AG09309 (cell line): ENCODE measurements around the gene COQ4.

ENCODE experiments used
- DNase-seq: peaks from one replicate; pipeline ENCODE4 v3.0.0-alpha.2; 2010; ENCODE audit warnings: low read depth
- H3K4me3 ChIP-seq: 2 replicates; pipeline ENCODE4 v1.5.1; 2011; ENCODE audit warnings: mild to moderate bottlenecking, low read depth, low read length, moderate library complexity; ENCODE audit not compliant: control insufficient read depth
- CTCF ChIP-seq: IDR thresholded peaks from 2 replicates; pipeline ENCODE4 v1.5.1; 2011; ENCODE audit warnings: mild to moderate bottlenecking, low read depth, low read length, inconsistent platforms; ENCODE audit not compliant: insufficient read depth, control insufficient read depth; ENCODE audit errors: missing control alignments

COQ4 gene

GRCh38 chr9:128321879-128322403 lies 698 bp upstream of the COQ4 start:
- no peak for DNase-seq
- peak overlapping the region; percentile 92 for H3K4me3 ChIP-seq
- no peak for TF ChIP-seq CTCF

- no peak for TF ChIP-seq CTCF
- H3K4me3 ChIP-seq = peak overlapping the region; percentile 92
- DNase-seq = no peak
Measured at GRCh38 chr9:128323212-128323730, 632 bp downstream of the COQ4 start.

- TF ChIP-seq CTCF = no peak
- no peak for DNase-seq
- H3K4me3 ChIP-seq = peak overlapping the region; percentile 92
Measured at GRCh38 chr9:128323791-128324190, 1.2 kb downstream of the COQ4 start.

GRCh38 chr9:128324401-128324800 lies 1.8 kb downstream of the COQ4 start:
- no peak overlapping the region for H3K4me3 ChIP-seq
- TF ChIP-seq CTCF = no peak
- DNase-seq = no peak

- no peak overlapping the region for H3K4me3 ChIP-seq
- TF ChIP-seq CTCF = no peak
- DNase-seq = no peak
Measured at GRCh38 chr9:128325629-128326028, 3.0 kb downstream of the COQ4 start.

GRCh38 chr9:128333451-128333869 lies 10.8 kb downstream of the COQ4 start:
- no peak overlapping the region for H3K4me3 ChIP-seq
- no peak for DNase-seq
- TF ChIP-seq CTCF = no peak
